SK-N-MC (cell line): ENCODE measurements around the gene COG1.
A peak's percentile ranks its signal among the peaks of the same experiment; 100 is the strongest.

Source experiments
- DNase-seq: peaks from one replicate; pipeline ENCODE4 v3.0.0-alpha.2; 2011; ENCODE audit warnings: low read depth, low spot score
- H3K27ac ChIP-seq: fragments of 200-600 bp; sonication (generic); 2 replicates; pipeline ENCODE4 v1.5.1; 2016; ENCODE audit warnings: mixed run types
- H3K36me3 ChIP-seq: fragments of 200-600 bp; sonication (generic); 2 replicates; pipeline ENCODE4 v1.6.1; 2017; ENCODE audit warnings: antibody characterized with exemption, low read length, mixed read lengths; ENCODE audit not compliant: insufficient read depth
- H3K4me3 ChIP-seq: fragments of 200-600 bp; sonication (generic); 2 replicates; pipeline ENCODE4 v1.5.1; 2016
- H3K9ac ChIP-seq: fragments of 200-600 bp; sonication (generic); 2 replicates; pipeline ENCODE4 v1.8.0; 2017; ENCODE audit warnings: mixed run types, mixed read lengths; ENCODE audit not compliant: insufficient read length
- H3K9me3 ChIP-seq: fragments of 200-600 bp; sonication (generic); 2 replicates; pipeline ENCODE4 v1.6.1; 2017; ENCODE audit warnings: low read depth, mild to moderate bottlenecking, antibody characterized with exemption, low read length, moderate library complexity, mixed read lengths
- EZH2 ChIP-seq: fragments of 200-600 bp; sonication (generic); IDR thresholded peaks from one replicate; pipeline ENCODE4 v1.6.1; 2017; ENCODE audit warnings: antibody characterized with exemption
- FOXP2 ChIP-seq: optimal IDR thresholded peaks from 2 replicates; pipeline ENCODE3; 2011; ENCODE audit warnings: mild to moderate bottlenecking, moderate library complexity; ENCODE audit not compliant: insufficient read depth; ENCODE audit errors: extremely low read length, control extremely low read depth
- POLR2AphosphoS5 ChIP-seq: IDR thresholded peaks from 2 replicates; pipeline ENCODE4 v1.6.1; 2012; ENCODE audit warnings: mild to moderate bottlenecking, low read depth, low read length, borderline replicate concordance

Gene COG1

GRCh38 chr17:73210002-73210678 lies 17.3 kb downstream of the COG1 start:
- Histone ChIP-seq H3K4me3 (no peak overlapping the region), H3K9me3 (no peaks in the 10 kb centered on the region), H3K36me3 (peaks cover 57% of the 10 kb centered on the region), H3K9ac (no peak overlapping the region), H3K27ac (0 out of 2 replicates have a peak overlapping the region, but pooled peaks have one; percentile 9)
- no peak for DNase-seq
- no peak for TF ChIP-seq POLR2AphosphoS5

- Histone ChIP-seq H3K27ac (no peak overlapping the region), H3K36me3 (peaks cover 41% of the 10 kb centered on the region), H3K9me3 (no peaks in the 10 kb centered on the region), H3K9ac (no peak overlapping the region), H3K4me3 (no peak overlapping the region)
- no peak for DNase-seq
- no peak for TF ChIP-seq EZH2
- no peak for TF ChIP-seq FOXP2
- TF ChIP-seq POLR2AphosphoS5, result no peak
These were observed 18.9 kb downstream of the COG1 start for GRCh38 chr17:73211745-73212144.

GRCh38 chr17:73214008-73214407 lies 21.2 kb downstream of the COG1 start:
- H3K27ac ChIP-seq, result no peak overlapping the region
- peaks cover 22% of the 10 kb centered on the region for H3K36me3 ChIP-seq

GRCh38 chr17:73214851-73215250 lies 22.0 kb downstream of the COG1 start:
- TF ChIP-seq FOXP2 (no peak), EZH2 (no peak), POLR2AphosphoS5 (no peak)
- Histone ChIP-seq H3K4me3 (no peak overlapping the region), H3K36me3 (peaks cover 13% of the 10 kb centered on the region), H3K9me3 (no peaks in the 10 kb centered on the region), H3K27ac (no peak overlapping the region), H3K9ac (no peak overlapping the region)
- DNase-seq, result no peak

More at GRCh38 chr17:73214008-73214407, 21.2 kb downstream of the COG1 start:
- DNase-seq, result no peak
- H3K9me3 ChIP-seq, result no peaks in the 10 kb centered on the region
- TF ChIP-seq POLR2AphosphoS5, result no peak
- TF ChIP-seq EZH2, result no peak
- no peak for TF ChIP-seq FOXP2
- H3K4me3 ChIP-seq, result no peak overlapping the region
- H3K9ac ChIP-seq, result no peak overlapping the region

- no peaks in the 10 kb centered on the region for H3K9me3 ChIP-seq
- TF ChIP-seq POLR2AphosphoS5 (no peak), FOXP2 (no peak), EZH2 (no peak)
- H3K27ac ChIP-seq, result no peak overlapping the region
- H3K4me3 ChIP-seq, result no peak overlapping the region
- no peak for DNase-seq
- peaks cover 9% of the 10 kb centered on the region for H3K36me3 ChIP-seq
- no peak overlapping the region for H3K9ac ChIP-seq
These were observed 22.6 kb downstream of the COG1 start for GRCh38 chr17:73215447-73215846.

- no peak overlapping the region for H3K4me3 ChIP-seq
These were observed 30.9 kb downstream of the COG1 start for GRCh38 chr17:73223626-73224230.

GRCh38 chr17:73224237-73224636 lies 31.4 kb downstream of the COG1 start:
- H3K9me3 ChIP-seq, result no peaks in the 10 kb centered on the region
- H3K27ac ChIP-seq, result no peak overlapping the region
- DNase-seq, result no peak
- H3K36me3 ChIP-seq, result peaks cover 3% of the 10 kb centered on the region; the same call in 1 of the 2 replicates
- TF ChIP-seq FOXP2, result no peak
- TF ChIP-seq POLR2AphosphoS5, result no peak
- no peak for TF ChIP-seq EZH2
- H3K4me3 ChIP-seq, result no peak overlapping the region
- H3K9ac ChIP-seq, result no peak overlapping the region

More at GRCh38 chr17:73223626-73224230, 30.9 kb downstream of the COG1 start:
- DNase-seq, result no peak
- Histone ChIP-seq H3K27ac (no peak overlapping the region), H3K9me3 (no peaks in the 10 kb centered on the region), H3K9ac (no peak overlapping the region), H3K36me3 (peaks cover 3% of the 10 kb centered on the region; the same call in 1 of the 2 replicates)
- TF ChIP-seq EZH2, result no peak
- no peak for TF ChIP-seq FOXP2
- TF ChIP-seq POLR2AphosphoS5, result no peak

- DNase-seq, result no peak
- Histone ChIP-seq H3K36me3 (peaks cover 3% of the 10 kb centered on the region; the same call in 1 of the 2 replicates), H3K4me3 (no peak overlapping the region), H3K9ac (no peak overlapping the region), H3K27ac (no peak overlapping the region), H3K9me3 (no peaks in the 10 kb centered on the region)
- TF ChIP-seq EZH2 (no peak), FOXP2 (no peak), POLR2AphosphoS5 (no peak)
These were observed 31.9 kb downstream of the COG1 start for GRCh38 chr17:73224663-73225305.

- Histone ChIP-seq H3K9ac (peak overlapping the region; percentile 44), H3K4me3 (peak overlapping the region; percentile 36), H3K9me3 (no peaks in the 10 kb centered on the region), H3K27ac (peak overlapping the region; percentile 81), H3K36me3 (peaks cover 3% of the 10 kb centered on the region; the same call in 1 of the 2 replicates)
- no peak for DNase-seq
- no peak for TF ChIP-seq FOXP2
- TF ChIP-seq EZH2, result no peak
These were observed 33.8 kb downstream of the COG1 start for GRCh38 chr17:73226556-73227172.
